Measurements from ENCODE around the gene ANAPC2.

ANAPC2 gene

GRCh38 chr9:137227054-137227852, 38.9 kb upstream of the ANAPC2 start, which contains the start of gene RNF224:
RNF224 (plus strand) TSS chr9:137227502; CDS start chr9:137228336, 834 bp downstream.
- DNase-seq = peak; percentile 63

- no peak for DNase-seq
Measured at GRCh38 chr9:137226338-137227053, 38.1 kb upstream of the ANAPC2 start.

GRCh38 chr9:137225699-137226331, 37.5 kb upstream of the ANAPC2 start:
- DNase-seq = no peak

GRCh38 chr9:137224830-137225694, 36.7 kb upstream of the ANAPC2 start, which contains the start of gene CYSRT1:
CYSRT1 (plus strand) TSS chr9:137225174; CDS start chr9:137225622, 448 bp downstream.
- no peak for DNase-seq

- peak; percentile 99 for DNase-seq
Measured at GRCh38 chr9:137223078-137223970, 35.0 kb upstream of the ANAPC2 start.

GRCh38 chr9:137222190-137223077, 34.1 kb upstream of the ANAPC2 start, which contains the start of gene RNF208:
RNF208 (minus strand) TSS chr9:137222240; CDS start chr9:137221212, 1,028 bp downstream.
- DNase-seq = no peak

- DNase-seq = no peak
Measured at GRCh38 chr9:137221506-137222111, 33.2 kb upstream of the ANAPC2 start.

- no peak for DNase-seq
Measured at GRCh38 chr9:137221095-137221505, 32.7 kb upstream of the ANAPC2 start.

GRCh38 chr9:137220317-137221094, 32.1 kb upstream of the ANAPC2 start:
- no peak for DNase-seq

GRCh38 chr9:137219757-137220316, 31.5 kb upstream of the ANAPC2 start:
- no peak for DNase-seq

GRCh38 chr9:137218754-137219271, 30.5 kb upstream of the ANAPC2 start:
- no peak for DNase-seq

GRCh38 chr9:137218212-137218753, 29.9 kb upstream of the ANAPC2 start:
- DNase-seq = no peak

GRCh38 chr9:137217276-137218211, 29.2 kb upstream of the ANAPC2 start:
- no peak for DNase-seq

GRCh38 chr9:137216188-137216965, 28.0 kb upstream of the ANAPC2 start:
- no peak for DNase-seq

- no peak for DNase-seq
Measured at GRCh38 chr9:137215196-137215986, 27.0 kb upstream of the ANAPC2 start.

Data from fibroblast of skin of abdomen (primary cell).